AG04449 (cell line): Measurements from ENCODE around the gene PSMF1.

Experiments
- CTCF ChIA-PET: fragments of 350-600 bp; formaldehyde crosslinking; extraction: SDS; loops from one replicate; lab custom pipeline; 2021; ENCODE audit warnings: antibody characterized with exemption; lab: Yijun Ruan, JAX
- POLR2A ChIA-PET: fragments of 400-600, 350-600 bp; formaldehyde crosslinking; extraction: SDS; loops from one replicate; lab custom pipeline; 2020; ENCODE audit warnings: antibody characterized with exemption, inconsistent platforms; lab: Yijun Ruan, JAX
- DNase-seq: peaks from one replicate; pipeline ENCODE4 v3.0.0-alpha.2; 2010; ENCODE audit warnings: low read depth, low spot score
- H3K4me3 ChIP-seq: 2 replicates; pipeline ENCODE4 v1.5.1; 2011; ENCODE audit warnings: low read depth, mild to moderate bottlenecking, control low read depth, low read length
- TF ChIP-seq, protein P1 (sequence below): IDR thresholded peaks from one replicate; pipeline ENCODE4 v1.5.1; 2011; ENCODE audit warnings: mild to moderate bottlenecking, moderate library complexity, low read length, control low read depth, inconsistent platforms; ENCODE audit not compliant: insufficient read depth; ENCODE audit errors: missing control alignments

PSMF1 gene

GRCh38 chr20:1204576-1204975, 86.2 kb downstream of the PSMF1 start:
- CTCF ChIA-PET: interaction anchor here (0.9 kb wide), 1 partner anchor 8 kb away, joined by 3 read pairs; no protein-coding TSS in a partner anchor
- DNase-seq: no peak
- POLR2A ChIA-PET: no interaction called here
- no peak overlapping the region for H3K4me3 ChIP-seq
- TF ChIP-seq, protein P1, sequence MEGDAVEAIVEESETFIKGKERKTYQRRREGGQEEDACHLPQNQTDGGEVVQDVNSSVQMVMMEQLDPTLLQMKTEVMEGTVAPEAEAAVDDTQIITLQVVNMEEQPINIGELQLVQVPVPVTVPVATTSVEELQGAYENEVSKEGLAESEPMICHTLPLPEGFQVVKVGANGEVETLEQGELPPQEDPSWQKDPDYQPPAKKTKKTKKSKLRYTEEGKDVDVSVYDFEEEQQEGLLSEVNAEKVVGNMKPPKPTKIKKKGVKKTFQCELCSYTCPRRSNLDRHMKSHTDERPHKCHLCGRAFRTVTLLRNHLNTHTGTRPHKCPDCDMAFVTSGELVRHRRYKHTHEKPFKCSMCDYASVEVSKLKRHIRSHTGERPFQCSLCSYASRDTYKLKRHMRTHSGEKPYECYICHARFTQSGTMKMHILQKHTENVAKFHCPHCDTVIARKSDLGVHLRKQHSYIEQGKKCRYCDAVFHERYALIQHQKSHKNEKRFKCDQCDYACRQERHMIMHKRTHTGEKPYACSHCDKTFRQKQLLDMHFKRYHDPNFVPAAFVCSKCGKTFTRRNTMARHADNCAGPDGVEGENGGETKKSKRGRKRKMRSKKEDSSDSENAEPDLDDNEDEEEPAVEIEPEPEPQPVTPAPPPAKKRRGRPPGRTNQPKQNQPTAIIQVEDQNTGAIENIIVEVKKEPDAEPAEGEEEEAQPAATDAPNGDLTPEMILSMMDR: no peak

- ChIA-PET POLR2A (no interaction called here), CTCF (interaction anchor here (0.6 to 1.2 kb wide), 2 partner anchors 99 to 387 kb away, joined by 3 read pairs; no protein-coding TSS in a partner anchor)
- no peak overlapping the region for H3K4me3 ChIP-seq
- no peak for DNase-seq
- TF ChIP-seq, protein P1: no peak
These were observed 87.4 kb downstream of the PSMF1 start for GRCh38 chr20:1205802-1206201.

GRCh38 chr20:1206366-1207148, 88.2 kb downstream of the PSMF1 start:
- CTCF ChIA-PET: interaction anchor here (0.6 kb wide), 1 partner anchor 388 kb away, joined by 3 read pairs; no protein-coding TSS in a partner anchor

GRCh38 chr20:1207293-1207878, 89.0 kb downstream of the PSMF1 start:
- DNase-seq: no peak
- ChIA-PET POLR2A (no interaction called here), CTCF (no interaction called here)
- TF ChIP-seq, protein P1: no peak
- no peak overlapping the region for H3K4me3 ChIP-seq

More at GRCh38 chr20:1206366-1207148, 88.2 kb downstream of the PSMF1 start:
- POLR2A ChIA-PET: no interaction called here
- no peak for DNase-seq
- TF ChIP-seq, protein P1: no peak
- H3K4me3 ChIP-seq: no peak overlapping the region

DNA sequence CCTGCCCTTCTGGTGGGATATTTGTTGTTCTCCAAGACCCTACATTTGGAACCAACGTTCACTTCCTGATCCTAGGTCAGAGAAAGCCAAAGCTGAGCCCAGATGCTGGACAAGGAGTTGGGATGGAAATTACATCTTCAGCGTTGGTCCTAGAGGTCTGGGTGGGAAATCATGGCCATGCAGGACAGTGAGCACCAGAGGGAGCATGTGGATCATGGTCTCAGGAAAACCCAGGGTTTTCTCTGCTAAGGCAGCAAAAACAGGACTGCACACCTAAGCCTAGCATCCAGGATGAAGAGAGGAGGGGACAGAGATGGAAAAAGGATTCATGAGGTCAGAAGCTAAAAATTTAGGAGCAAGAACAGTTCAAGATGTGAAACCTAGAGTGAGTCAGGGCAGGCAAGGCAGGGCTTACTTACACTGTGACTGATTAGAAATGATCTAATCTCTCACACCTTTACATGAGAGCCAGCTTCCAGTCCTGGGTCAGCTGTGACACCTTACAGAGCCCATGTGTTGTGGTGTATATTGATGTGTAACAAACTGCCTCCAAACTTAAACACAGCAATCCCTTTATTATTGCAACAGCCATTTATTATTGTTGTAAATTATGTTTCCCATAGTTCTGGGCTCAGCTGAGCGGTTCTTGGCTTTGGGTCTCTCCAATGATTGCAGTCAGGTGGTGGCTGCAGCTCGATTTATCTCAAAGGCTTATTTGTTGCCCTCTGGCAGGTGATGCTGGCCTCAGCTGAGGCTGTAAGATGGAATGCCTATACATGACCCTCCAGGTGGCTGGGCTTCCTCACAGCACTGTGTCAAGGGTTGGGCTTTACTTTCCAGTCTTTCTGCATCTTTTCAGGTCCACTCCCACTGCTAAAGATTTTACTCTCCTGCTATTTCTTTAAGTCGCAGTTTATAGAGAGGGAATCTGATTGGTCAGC, 91.3 kb downstream of the PSMF1 start:
- no peak overlapping the region for H3K4me3 ChIP-seq
- TF ChIP-seq, protein P1: peak; percentile 36
- POLR2A ChIA-PET: no interaction called here
- DNase-seq: no peak
- CTCF ChIA-PET: interaction anchor here (0.5 to 2.5 kb wide), 12 partner anchors 10 to 395 kb away, joined by 3 to 14 read pairs (median 4); partner anchors contain the start of gene NSFL1C
